GM12864 (cell line): Measurements from ENCODE around the gene LRRC8C.

Experiments used
- DNase-seq: peaks from one replicate; pipeline ENCODE4 v3.0.0-alpha.2; 2011; ENCODE audit warnings: low read depth
- H3K4me3 ChIP-seq: 2 replicates; pipeline ENCODE4 v1.5.1; 2011; ENCODE audit warnings: mild to moderate bottlenecking, low read depth, low read length, control low read depth
- TF ChIP-seq, protein P1 (sequence below): IDR thresholded peaks from 2 replicates; pipeline ENCODE4 v1.5.1; 2011; ENCODE audit warnings: low read depth, mild to moderate bottlenecking, moderate library complexity, low read length, control low read depth, inconsistent platforms; ENCODE audit errors: missing control alignments

The LRRC8C gene

DNA sequence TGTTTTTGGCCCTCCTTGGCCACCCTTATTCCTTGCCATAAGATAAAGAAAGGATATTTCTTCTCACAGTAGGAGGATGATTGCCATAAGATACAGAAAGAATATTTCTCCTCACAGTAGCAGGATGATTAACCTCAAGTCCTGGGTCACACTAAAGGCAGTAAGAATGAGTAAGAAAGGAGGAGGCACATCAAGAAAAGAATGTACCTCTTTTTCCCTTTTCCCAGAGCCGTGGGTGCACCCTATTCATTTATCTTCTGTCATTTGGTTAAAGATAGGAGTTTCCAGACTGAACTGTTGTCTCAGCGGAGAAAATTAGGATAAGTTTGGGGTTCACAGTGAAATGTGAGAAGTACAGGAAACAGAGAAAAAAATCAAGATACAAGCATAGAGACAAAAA, 52.5 kb downstream of the LRRC8C start:
- H3K4me3 ChIP-seq = no peak overlapping the region
- TF ChIP-seq, protein P1, sequence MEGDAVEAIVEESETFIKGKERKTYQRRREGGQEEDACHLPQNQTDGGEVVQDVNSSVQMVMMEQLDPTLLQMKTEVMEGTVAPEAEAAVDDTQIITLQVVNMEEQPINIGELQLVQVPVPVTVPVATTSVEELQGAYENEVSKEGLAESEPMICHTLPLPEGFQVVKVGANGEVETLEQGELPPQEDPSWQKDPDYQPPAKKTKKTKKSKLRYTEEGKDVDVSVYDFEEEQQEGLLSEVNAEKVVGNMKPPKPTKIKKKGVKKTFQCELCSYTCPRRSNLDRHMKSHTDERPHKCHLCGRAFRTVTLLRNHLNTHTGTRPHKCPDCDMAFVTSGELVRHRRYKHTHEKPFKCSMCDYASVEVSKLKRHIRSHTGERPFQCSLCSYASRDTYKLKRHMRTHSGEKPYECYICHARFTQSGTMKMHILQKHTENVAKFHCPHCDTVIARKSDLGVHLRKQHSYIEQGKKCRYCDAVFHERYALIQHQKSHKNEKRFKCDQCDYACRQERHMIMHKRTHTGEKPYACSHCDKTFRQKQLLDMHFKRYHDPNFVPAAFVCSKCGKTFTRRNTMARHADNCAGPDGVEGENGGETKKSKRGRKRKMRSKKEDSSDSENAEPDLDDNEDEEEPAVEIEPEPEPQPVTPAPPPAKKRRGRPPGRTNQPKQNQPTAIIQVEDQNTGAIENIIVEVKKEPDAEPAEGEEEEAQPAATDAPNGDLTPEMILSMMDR = no peak
- DNase-seq = no peak

DNA sequence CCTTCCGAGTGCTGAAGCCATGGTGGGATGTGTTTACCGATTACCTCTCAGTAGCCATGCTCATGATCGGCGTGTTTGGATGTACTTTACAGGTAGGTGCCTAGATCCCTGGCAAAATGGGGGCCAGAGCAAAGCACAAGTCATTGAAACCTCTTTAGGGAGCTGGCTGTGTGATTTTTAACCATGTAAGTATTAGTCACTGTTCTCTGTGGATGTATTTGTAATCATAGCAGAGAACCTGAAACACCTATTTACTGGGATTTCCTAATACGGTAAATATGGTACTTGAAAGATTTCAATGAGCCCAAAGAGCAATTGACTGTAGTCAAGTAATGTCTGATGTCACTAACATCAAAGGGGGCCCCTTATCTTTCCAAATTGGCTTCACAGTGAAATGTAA, 53.6 kb downstream of the LRRC8C start:
- TF ChIP-seq, protein P1 = no peak
- no peak overlapping the region for H3K4me3 ChIP-seq
- no peak for DNase-seq

DNA sequence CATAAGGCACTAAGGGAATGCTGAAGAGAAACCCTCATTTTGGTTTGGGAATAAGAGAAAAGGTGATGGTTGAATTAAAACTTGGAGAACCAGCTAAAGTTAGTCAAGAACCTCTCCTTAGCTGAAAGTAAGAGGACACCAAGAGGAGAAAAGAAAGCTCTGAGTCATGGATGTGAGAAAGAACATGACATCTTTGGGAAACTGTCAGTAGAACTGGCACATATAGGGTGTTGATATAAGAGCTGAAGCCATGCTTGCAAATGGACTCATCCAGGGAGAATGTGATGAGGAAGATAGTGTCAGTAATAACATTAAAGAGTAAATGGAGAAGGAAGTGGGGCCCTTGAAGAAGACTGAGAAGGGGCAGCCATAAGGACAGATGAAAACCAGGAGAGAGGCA, 54.3 kb downstream of the LRRC8C start:
- H3K4me3 ChIP-seq = no peak overlapping the region
- TF ChIP-seq, protein P1 = no peak
- DNase-seq = no peak

DNA sequence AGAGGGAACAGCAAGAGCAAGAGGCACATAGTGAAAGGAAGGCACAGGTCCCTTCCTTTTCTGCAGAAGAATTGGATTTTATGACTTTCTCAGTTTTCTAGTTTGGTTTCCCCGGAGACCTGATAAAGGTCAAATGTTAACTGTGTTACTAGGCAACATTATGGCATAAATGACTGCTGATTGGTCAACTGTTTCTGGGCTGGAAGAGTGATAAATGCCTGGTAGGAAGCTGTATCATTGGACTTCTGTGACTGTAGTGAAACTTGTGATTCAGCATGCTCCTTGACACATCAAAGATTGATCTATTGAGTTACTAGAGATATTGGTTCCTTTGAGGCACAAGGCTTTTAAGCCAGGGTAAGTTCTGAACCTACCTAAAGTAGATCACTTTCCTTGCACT, 55.7 kb downstream of the LRRC8C start:
- TF ChIP-seq, protein P1 = no peak
- H3K4me3 ChIP-seq = no peak overlapping the region
- no peak for DNase-seq

DNA sequence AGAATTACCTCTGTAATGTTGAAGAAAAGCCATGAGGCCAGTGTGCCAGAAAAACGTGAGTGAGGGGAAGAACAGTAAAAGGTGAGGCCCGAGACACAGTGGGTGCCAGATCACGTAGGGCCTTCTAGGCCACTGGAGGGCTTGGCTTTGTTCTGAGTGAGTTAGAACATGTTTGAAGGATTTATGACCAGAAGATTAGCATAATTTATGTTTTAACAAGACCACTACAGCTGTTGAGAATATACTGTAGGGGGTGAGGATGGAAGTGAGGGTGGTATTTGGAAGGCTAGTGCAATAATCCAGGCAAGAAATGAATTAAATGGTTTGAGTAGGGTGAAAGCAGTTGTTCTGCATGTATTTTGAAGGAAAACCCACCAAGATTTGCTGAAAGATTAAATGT, 56.3 kb downstream of the LRRC8C start:
- TF ChIP-seq, protein P1 = no peak
- DNase-seq = no peak
- H3K4me3 ChIP-seq = no peak overlapping the region

DNA sequence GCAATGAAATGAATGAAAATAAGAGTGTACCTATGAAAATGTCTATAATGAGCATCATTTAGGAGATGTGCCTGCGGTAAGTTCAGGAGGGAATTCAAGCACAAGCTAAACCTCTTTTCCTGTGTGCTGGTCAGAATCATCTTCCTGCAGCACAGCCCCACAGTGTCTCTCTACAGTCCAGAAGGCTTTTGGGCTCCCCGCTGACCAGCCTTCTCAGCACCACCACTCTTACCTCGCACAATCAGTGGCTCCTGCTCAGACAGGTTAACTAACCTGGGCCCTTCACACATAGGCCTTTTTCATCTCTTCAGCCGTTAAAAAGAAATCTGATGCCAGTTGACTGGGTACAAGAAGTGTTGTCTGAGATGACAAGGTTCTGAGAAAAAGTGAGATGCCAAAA, 57.7 kb downstream of the LRRC8C start:
- H3K4me3 ChIP-seq = no peak overlapping the region
- TF ChIP-seq, protein P1 = no peak
- no peak for DNase-seq

DNA sequence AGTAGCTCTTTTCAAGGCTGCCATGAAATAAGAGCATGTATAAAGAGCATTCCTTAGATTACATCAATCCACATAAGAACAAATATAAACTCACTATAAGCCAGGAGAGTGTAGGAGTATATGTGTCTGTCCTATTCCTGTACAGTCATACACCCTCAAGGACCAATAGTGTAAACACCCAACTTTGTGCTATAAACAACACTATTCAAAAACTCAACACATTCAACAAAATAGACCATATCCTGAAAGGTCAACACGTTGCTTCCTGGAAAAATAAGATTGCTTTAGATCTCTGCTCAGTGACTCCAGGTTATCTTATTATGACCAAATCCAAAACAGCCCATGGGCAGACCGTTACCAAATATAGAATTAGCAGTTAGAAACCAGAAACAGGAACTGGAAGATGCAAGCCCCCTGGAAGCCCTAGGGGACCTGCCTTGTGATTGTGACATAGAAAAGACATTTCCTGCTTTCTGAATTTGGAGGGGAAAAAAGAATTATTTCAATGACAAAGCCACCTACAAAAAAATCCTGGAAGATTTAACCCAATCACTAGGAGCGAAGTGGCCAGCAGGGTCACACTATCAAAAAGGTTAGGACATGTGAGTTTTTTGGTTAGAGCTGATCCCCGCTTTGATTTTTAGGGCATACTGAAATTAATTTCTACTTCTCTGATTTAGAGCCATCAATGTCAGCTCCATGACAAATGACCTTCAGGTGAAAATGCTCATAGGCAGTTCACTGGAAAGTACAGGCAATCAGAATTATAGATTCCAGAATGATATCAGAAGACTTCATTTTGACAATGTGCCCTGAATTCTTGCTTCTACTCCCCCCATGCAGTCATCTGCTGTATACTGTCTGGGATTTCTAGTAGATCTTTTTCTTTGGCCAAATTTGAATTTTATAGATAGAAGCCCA, 59.9 kb downstream of the LRRC8C start:
- DNase-seq = peak; percentile 43
- no peak overlapping the region for H3K4me3 ChIP-seq
- TF ChIP-seq, protein P1 = no peak
